IMR-90 (cell line): Measurements from ENCODE around the gene LAMP5. TPM values are rescaled to one million over a fixed set of nuclear protein-coding genes. Genes with fewer than 3 reads are reported as not detected.

Source experiments
- ATAC-seq: fragments of 200-7000 bp; cut with Tn5 transposase; 2 replicates; pipeline ENCODE4 v1.9.1; 2020; ENCODE audit warnings: low read depth, mild to moderate bottlenecking, moderate library complexity
- BruUV-seq: library from RNA; stranded (reverse); fragments of 400-500 nt; replicated peaks from 2 replicates; lab custom pipeline; 2021; lab: Mats Ljungman, UMichigan
- CTCF ChIA-PET: fragments of 300-600 bp; formaldehyde crosslinking; extraction: SDS; loops from one replicate; lab custom pipeline; 2021; ENCODE audit warnings: antibody characterized with exemption; lab: Yijun Ruan, JAX
- POLR2A ChIA-PET: fragments of 300-600 bp; sonication (Branson Sonifier 250); formaldehyde crosslinking; loops from one replicate; lab custom pipeline; 2022; ENCODE audit warnings: antibody characterized with exemption; ENCODE audit not compliant: unreplicated experiment; lab: Charles Lee
- DNase-seq: peaks from one replicate; pipeline ENCODE4 v3.0.0; 2013
- H2AFZ ChIP-seq: replicated peaks from 2 replicates; pipeline ENCODE3; 2013; ENCODE audit warnings: low read length, mild to moderate bottlenecking; ENCODE audit not compliant: poor library complexity
- H2AK5ac ChIP-seq: 2 replicates; pipeline ENCODE4 v1.6.1; 2013; ENCODE audit warnings: low read depth, low read length, inconsistent platforms
- H2AK9ac ChIP-seq: replicated peaks from 2 replicates; pipeline ENCODE3; 2013; ENCODE audit warnings: mild to moderate bottlenecking, low read depth, low read length, moderate library complexity; ENCODE audit not compliant: poor library complexity
- H2BK120ac ChIP-seq: 2 replicates; pipeline ENCODE4 v1.6.1; 2013; ENCODE audit warnings: low read depth, low read length, inconsistent platforms
- H2BK15ac ChIP-seq: 3 replicates; pipeline ENCODE4 v1.6.1; 2013; ENCODE audit warnings: low read depth, low read length, inconsistent platforms
- H2BK20ac ChIP-seq: 2 replicates; pipeline ENCODE4 v1.6.1; 2013; ENCODE audit warnings: low read depth, mild to moderate bottlenecking, inconsistent platforms, low read length, moderate library complexity
- H2BK5ac ChIP-seq: 2 replicates; pipeline ENCODE4 v1.6.1; 2013; ENCODE audit warnings: mild to moderate bottlenecking, low read depth, low read length, inconsistent platforms; ENCODE audit not compliant: poor library complexity, severe bottlenecking
- H3K14ac ChIP-seq: replicated peaks from 2 replicates; pipeline ENCODE4 v1.6.1; 2013; ENCODE audit warnings: low read depth, low read length, inconsistent platforms
- H3K18ac ChIP-seq: 2 replicates; pipeline ENCODE4 v1.6.1; 2013; ENCODE audit warnings: low read depth, low read length, control low read depth
- H3K23ac ChIP-seq: 2 replicates; pipeline ENCODE4 v1.6.1; 2013; ENCODE audit warnings: low read depth, low read length, inconsistent platforms
- H3K27ac ChIP-seq: 2 replicates; pipeline ENCODE4 v1.5.1; 2013; ENCODE audit warnings: mild to moderate bottlenecking, control low read depth, low read length; ENCODE audit not compliant: insufficient read depth
- H3K27me3 ChIP-seq: 2 replicates; pipeline ENCODE4 v1.6.1; 2013; ENCODE audit warnings: low read length; ENCODE audit not compliant: control insufficient read depth, insufficient read depth
- H3K36me3 ChIP-seq: 2 replicates; pipeline ENCODE4 v1.6.1; 2013; ENCODE audit warnings: low read length, mixed read lengths; ENCODE audit not compliant: control insufficient read depth, insufficient read depth
- H3K4ac ChIP-seq: 2 replicates; pipeline ENCODE4 v1.6.1; 2013; ENCODE audit warnings: low read depth, low read length, inconsistent platforms
- H3K4me1 ChIP-seq: 2 replicates; pipeline ENCODE4 v1.6.1; 2013; ENCODE audit warnings: low read length, mixed read lengths; ENCODE audit not compliant: control insufficient read depth, insufficient read depth
- H3K4me2 ChIP-seq: 2 replicates; pipeline ENCODE4 v1.6.1; 2013; ENCODE audit warnings: low read depth, mild to moderate bottlenecking, control low read depth, low read length, moderate library complexity
- H3K4me3 ChIP-seq: 2 replicates; pipeline ENCODE4 v1.5.1; 2013; ENCODE audit warnings: low read depth, mild to moderate bottlenecking, control low read depth, low read length, moderate library complexity; ENCODE audit not compliant: insufficient read depth
- H3K56ac ChIP-seq: 2 replicates; pipeline ENCODE4 v1.6.1; 2013; ENCODE audit warnings: low read length, inconsistent platforms; ENCODE audit not compliant: insufficient read depth; ENCODE audit errors: extremely low read depth
- H3K79me1 ChIP-seq, 2 experiments: 2 replicates each; pipeline ENCODE4 v1.6.1; 2013; ENCODE audit warnings: low read length in 2 of 2, inconsistent platforms in 1 of 2, low read depth in 1 of 2
- H3K9ac ChIP-seq: 2 replicates; pipeline ENCODE4 v1.6.1; 2013; ENCODE audit warnings: low read depth, low read length, control low read depth
- H3K9me1 ChIP-seq: 2 replicates; pipeline ENCODE4 v1.6.1; 2013; ENCODE audit warnings: low read length, inconsistent platforms; ENCODE audit not compliant: insufficient read depth
- H3K9me3 ChIP-seq: 2 replicates; pipeline ENCODE4 v1.6.1; 2013; ENCODE audit warnings: low read length; ENCODE audit not compliant: control insufficient read depth, insufficient read depth
- H4K20me1 ChIP-seq: 2 replicates; pipeline ENCODE4 v1.6.1; 2013; ENCODE audit warnings: low read length, inconsistent platforms; ENCODE audit not compliant: insufficient read depth
- H4K5ac ChIP-seq: 2 replicates; pipeline ENCODE4 v1.6.1; 2013; ENCODE audit warnings: mild to moderate bottlenecking, low read depth, low read length, control low read depth
- H4K8ac ChIP-seq, 2 experiments: 2 replicates each; pipeline ENCODE4 v1.6.1; 2013; ENCODE audit warnings: low read depth in 2 of 2, low read length in 2 of 2, control low read depth in 1 of 2, inconsistent platforms in 1 of 2
- H4K91ac ChIP-seq: 2 replicates; pipeline ENCODE4 v1.6.1; 2013; ENCODE audit warnings: low read depth, low read length, inconsistent platforms; ENCODE audit not compliant: insufficient read depth
- BHLHE40 ChIP-seq: fragments of 150-350 bp; IDR thresholded peaks from 2 replicates; pipeline ENCODE4 v1.6.1; 2016; ENCODE audit warnings: mild to moderate bottlenecking, low read depth, low read length
- CEBPB ChIP-seq: IDR thresholded peaks from 2 replicates; pipeline ENCODE4 v1.6.1; 2012; ENCODE audit warnings: low read depth, low read length, improper control_type of control experiment
- CHD1 ChIP-seq: IDR thresholded peaks from 2 replicates; pipeline ENCODE4 v1.6.1; 2012; ENCODE audit warnings: low read depth, low read length, improper control_type of control experiment
- FOS ChIP-seq: fragments of 150-350 bp; IDR thresholded peaks from 2 replicates; pipeline ENCODE4 v1.6.1; 2016; ENCODE audit warnings: low read depth, low read length
- MXI1 ChIP-seq: IDR thresholded peaks from 2 replicates; pipeline ENCODE4 v1.6.1; 2012; ENCODE audit warnings: low read depth, mild to moderate bottlenecking, low read length, moderate library complexity, borderline replicate concordance
- POLR2A ChIP-seq: IDR thresholded peaks from 2 replicates; pipeline ENCODE4 v1.6.1; 2012; ENCODE audit warnings: mild to moderate bottlenecking, low read depth, low read length
- RAD21 ChIP-seq: IDR thresholded peaks from 2 replicates; pipeline ENCODE4 v1.6.1; 2012; ENCODE audit warnings: low read length, improper control_type of control experiment
- SMC3 ChIP-seq: fragments of 150-350 bp; IDR thresholded peaks from 2 replicates; pipeline ENCODE4 v1.6.1; 2016; ENCODE audit warnings: low read depth, mild to moderate bottlenecking, antibody characterized with exemption, low read length, moderate library complexity
- WGBS, 2 experiments: methylation state at CpG; one replicate each; pipeline versions ENCODE4 v1.1.5 to v1.1.7; 2013; ENCODE audit warnings: missing lambda C conversion rate in 2 of 2; ENCODE audit not compliant: insufficient read length in 1 of 2; ENCODE audit errors: extremely low coverage in 2 of 2; 5-methylcytosine and 5-hydroxymethylcytosine counted together
- dilution Hi-C: fragments of 300-500 bp; cut with HindIII; formaldehyde crosslinking; loops from one replicate; pipeline ENCODE4 v1.14.3; 2018; ENCODE audit warnings: low sequenced_read_pairs; ENCODE audit not compliant: unreplicated experiment
- in situ Hi-C: fragments of 300-500 bp; cut with MboI; formaldehyde crosslinking; loops from 3 replicates; pipeline ENCODE4 v1.14.3; 2019; ENCODE audit warnings: low sequenced_read_pairs, inconsistent platforms, mixed read lengths
- intact Hi-C: fragments of 100-400 bp; cut with micrococcal nuclease; formaldehyde crosslinking; loops from 2 replicates; pipeline ENCODE4 v1.10.0; 2022
- polyA plus RNA-seq, 3 experiments: library from polyadenylated mRNA; depleted of rRNA; stranded (reverse); fragments of >200 nt; gene quantifications; 2 replicates each; pipeline ENCODE4 v1.2.3, GENCODE V29; 2012; ENCODE audit warnings: low replicate concordance in 1 of 3
- total RNA-seq: library from RNA; depleted of rRNA; stranded (reverse); fragments of >200 nt; gene quantifications from 2 replicates; pipeline ENCODE4 v1.2.3, GENCODE V29; 2012
- TF ChIP-seq, protein P1 (sequence below): conservative IDR thresholded peaks from 2 replicates; pipeline ENCODE4 v1.5.1; 2012; ENCODE audit warnings: mild to moderate bottlenecking, low read depth, low read length, improper control_type of control experiment

The LAMP5 gene
- total and polyA plus RNA-seq, 2 of the 4 experiments (the other 2 are of a cell fraction) = not detected

DNA sequence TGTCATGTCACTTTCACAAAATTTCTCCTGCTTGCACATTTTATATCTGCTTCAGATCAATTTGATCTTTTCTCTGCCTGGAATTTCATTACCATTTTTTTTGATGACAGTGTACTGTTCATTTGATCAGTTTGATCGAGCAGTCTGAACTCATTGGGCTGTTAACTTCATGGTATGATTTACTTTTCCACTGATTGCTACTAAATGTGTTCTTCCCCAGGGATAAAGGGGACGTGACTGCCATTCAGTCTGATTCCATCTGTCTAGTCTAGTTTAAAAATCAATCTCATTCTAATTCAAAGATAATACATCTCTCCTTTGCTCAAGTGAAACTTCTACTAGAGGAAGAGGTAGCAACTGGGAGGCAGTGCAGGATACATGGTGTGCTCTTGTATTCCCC is 21.1 kb downstream of the LAMP5 start:
- no peak overlapping the region for H3K9ac ChIP-seq
- POLR2A ChIA-PET = no interaction called here
- H4K91ac ChIP-seq = no peak overlapping the region
- H2AK9ac ChIP-seq = no peak overlapping the region
- H3K27ac ChIP-seq = no peak overlapping the region
- H3K27me3 ChIP-seq = peaks cover 8% of the 10 kb centered on the region
- in situ Hi-C loops = no loop called here
- no peaks in the 10 kb centered on the region for H3K4me1 ChIP-seq
- BruUV-seq = no TSS peak
- no peak overlapping the region for H3K4ac ChIP-seq
- CTCF ChIA-PET = no interaction called here
- no peak for ATAC-seq
- 0 out of 2 replicates have a peak, but pooled peaks cover 3% of the 10 kb centered on the region for H4K20me1 ChIP-seq
- H4K8ac ChIP-seq = no peak overlapping the region
- no peaks in the 10 kb centered on the region for H3K36me3 ChIP-seq
- no peak overlapping the region for H3K4me2 ChIP-seq
- no peak overlapping the region for H3K4me3 ChIP-seq
- WGBS, 2 experiments = no CpG with 5 or more reads among the region's 2 CpGs
- no peak for TF ChIP-seq FOS
- no peak for TF ChIP-seq CHD1
- TF ChIP-seq CEBPB = no peak
- no peak for TF ChIP-seq BHLHE40
- TF ChIP-seq, protein P1, sequence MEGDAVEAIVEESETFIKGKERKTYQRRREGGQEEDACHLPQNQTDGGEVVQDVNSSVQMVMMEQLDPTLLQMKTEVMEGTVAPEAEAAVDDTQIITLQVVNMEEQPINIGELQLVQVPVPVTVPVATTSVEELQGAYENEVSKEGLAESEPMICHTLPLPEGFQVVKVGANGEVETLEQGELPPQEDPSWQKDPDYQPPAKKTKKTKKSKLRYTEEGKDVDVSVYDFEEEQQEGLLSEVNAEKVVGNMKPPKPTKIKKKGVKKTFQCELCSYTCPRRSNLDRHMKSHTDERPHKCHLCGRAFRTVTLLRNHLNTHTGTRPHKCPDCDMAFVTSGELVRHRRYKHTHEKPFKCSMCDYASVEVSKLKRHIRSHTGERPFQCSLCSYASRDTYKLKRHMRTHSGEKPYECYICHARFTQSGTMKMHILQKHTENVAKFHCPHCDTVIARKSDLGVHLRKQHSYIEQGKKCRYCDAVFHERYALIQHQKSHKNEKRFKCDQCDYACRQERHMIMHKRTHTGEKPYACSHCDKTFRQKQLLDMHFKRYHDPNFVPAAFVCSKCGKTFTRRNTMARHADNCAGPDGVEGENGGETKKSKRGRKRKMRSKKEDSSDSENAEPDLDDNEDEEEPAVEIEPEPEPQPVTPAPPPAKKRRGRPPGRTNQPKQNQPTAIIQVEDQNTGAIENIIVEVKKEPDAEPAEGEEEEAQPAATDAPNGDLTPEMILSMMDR = no peak
- TF ChIP-seq SMC3 = no peak
- TF ChIP-seq RAD21 = no peak
- no peak for TF ChIP-seq POLR2A
- no peak for TF ChIP-seq MXI1
- no peak overlapping the region for H3K14ac ChIP-seq
- H3K18ac ChIP-seq = no peak overlapping the region
- H3K79me1 ChIP-seq = no peaks in the 10 kb centered on the region
- no peak overlapping the region for H2AFZ ChIP-seq
- intact Hi-C loops = no loop called here
- no peak overlapping the region for H3K23ac ChIP-seq
- no peak overlapping the region for H2BK5ac ChIP-seq
- H2BK15ac ChIP-seq = no peak overlapping the region
- no peak overlapping the region for H2AK5ac ChIP-seq
- H4K5ac ChIP-seq = no peak overlapping the region
- dilution Hi-C loops = no loop called here
- H2BK120ac ChIP-seq = no peak overlapping the region
- DNase-seq = no peak
- no peaks in the 10 kb centered on the region; the same call in 1 of the 2 replicates for H3K9me1 ChIP-seq
- H3K56ac ChIP-seq = no peak overlapping the region
- no peak overlapping the region for H2BK20ac ChIP-seq
- no peaks in the 10 kb centered on the region for H3K9me3 ChIP-seq
